H9 (cell line): ENCODE data around the gene PLPPR5. TPM values are rescaled to one million over a fixed set of nuclear protein-coding genes. Genes with fewer than 3 reads are reported as not detected.

ENCODE experiments used
- DNase-seq: peaks from one replicate; pipeline ENCODE4 v3.0.0-alpha.2; 2017
- H2AFZ ChIP-seq: one replicate; pipeline ENCODE4 v1.6.1; 2013; ENCODE audit warnings: mild to moderate bottlenecking, low read length, control low read depth, moderate library complexity
- H2AK5ac ChIP-seq: 2 replicates; pipeline ENCODE4 v1.6.1; 2013; ENCODE audit warnings: low read length, control low read depth, mixed read lengths; ENCODE audit not compliant: insufficient read length
- H2BK120ac ChIP-seq: one replicate; pipeline ENCODE4 v1.6.1; 2013; ENCODE audit warnings: low read depth, mild to moderate bottlenecking, low read length, control low read depth, inconsistent platforms; ENCODE audit not compliant: poor library complexity, severe bottlenecking
- H2BK12ac ChIP-seq: 2 replicates; pipeline ENCODE4 v1.6.1; 2013; ENCODE audit warnings: low read length, control low read depth, mixed read lengths, low read depth; ENCODE audit not compliant: insufficient read length
- H2BK15ac ChIP-seq: 2 replicates; pipeline ENCODE4 v1.6.1; 2013; ENCODE audit warnings: low read depth, low read length, control low read depth
- H2BK20ac ChIP-seq: one replicate; pipeline ENCODE4 v1.6.1; 2013; ENCODE audit warnings: low read depth, mild to moderate bottlenecking, low read length, control low read depth, inconsistent platforms; ENCODE audit not compliant: poor library complexity, severe bottlenecking
- H2BK5ac ChIP-seq: 2 replicates; pipeline ENCODE4 v1.6.1; 2013; ENCODE audit warnings: low read length, control low read depth, mixed read lengths; ENCODE audit not compliant: insufficient read length
- H3K14ac ChIP-seq: 2 replicates; pipeline ENCODE4 v1.6.1; 2013; ENCODE audit warnings: low read length, control low read depth; ENCODE audit not compliant: insufficient read depth
- H3K18ac ChIP-seq: 2 replicates; pipeline ENCODE4 v1.6.1; 2013; ENCODE audit warnings: low read depth, mild to moderate bottlenecking, mixed read lengths, low read length, control low read depth; ENCODE audit not compliant: insufficient read length
- H3K23ac ChIP-seq: 2 replicates; pipeline ENCODE4 v1.6.1; 2013; ENCODE audit warnings: low read length, control low read depth, mixed read lengths, low read depth; ENCODE audit not compliant: insufficient read length
- H3K23me2 ChIP-seq: 2 replicates; pipeline ENCODE4 v1.6.1; 2013; ENCODE audit warnings: low read depth, mild to moderate bottlenecking, mixed read lengths, low read length, control low read depth; ENCODE audit not compliant: insufficient read length, poor library complexity, severe bottlenecking
- H3K27ac ChIP-seq: 2 replicates; pipeline ENCODE4 v1.5.1; 2013; ENCODE audit warnings: low read length, control low read depth, mixed read lengths, low read depth; ENCODE audit not compliant: insufficient read length
- H3K27me3 ChIP-seq: 2 replicates; pipeline ENCODE4 v1.6.1; 2013; ENCODE audit warnings: low read length, control low read depth, inconsistent platforms; ENCODE audit not compliant: insufficient read depth
- H3K4ac ChIP-seq: 2 replicates; pipeline ENCODE4 v1.6.1; 2013; ENCODE audit warnings: low read depth, mild to moderate bottlenecking, control low read depth, inconsistent platforms, low read length, moderate library complexity
- H3K4me1 ChIP-seq: 2 replicates; pipeline ENCODE4 v1.6.1; 2013; ENCODE audit warnings: low read length, control low read depth, inconsistent platforms; ENCODE audit not compliant: insufficient read depth
- H3K4me2 ChIP-seq: 2 replicates; pipeline ENCODE4 v1.6.1; 2013; ENCODE audit warnings: low read length, control low read depth, mixed read lengths; ENCODE audit not compliant: insufficient read length, insufficient read depth
- H3K56ac ChIP-seq: 2 replicates; pipeline ENCODE4 v1.6.1; 2013; ENCODE audit warnings: low read depth, mild to moderate bottlenecking, mixed read lengths, low read length, control low read depth; ENCODE audit not compliant: insufficient read length
- H3K79me1 ChIP-seq: 2 replicates; pipeline ENCODE4 v1.6.1; 2013; ENCODE audit warnings: low read depth, mild to moderate bottlenecking, moderate library complexity, low read length, control low read depth, inconsistent platforms; ENCODE audit not compliant: insufficient read depth, poor library complexity, severe bottlenecking
- H3K79me2 ChIP-seq: 2 replicates; pipeline ENCODE4 v1.6.1; 2013; ENCODE audit warnings: low read length, control low read depth, inconsistent platforms; ENCODE audit not compliant: insufficient read depth
- H3K9ac ChIP-seq: 2 replicates; pipeline ENCODE4 v1.6.1; 2013; ENCODE audit warnings: low read length, control low read depth, mixed read lengths; ENCODE audit not compliant: insufficient read length; ENCODE audit errors: extremely low read depth
- H3K9me3 ChIP-seq: one replicate; pipeline ENCODE4 v1.6.1; 2013; ENCODE audit warnings: low read depth, low read length, inconsistent platforms; ENCODE audit not compliant: control insufficient read depth
- H3T11ph ChIP-seq: one replicate; pipeline ENCODE4 v1.6.1; 2013; ENCODE audit warnings: mild to moderate bottlenecking, low read length, control low read depth, inconsistent platforms
- H4K20me1 ChIP-seq: one replicate; pipeline ENCODE4 v1.6.1; 2013; ENCODE audit not compliant: control insufficient read depth, insufficient read length, insufficient read depth
- H4K5ac ChIP-seq: 2 replicates; pipeline ENCODE4 v1.6.1; 2013; ENCODE audit warnings: low read depth, mild to moderate bottlenecking, mixed read lengths, low read length, control low read depth; ENCODE audit not compliant: insufficient read length
- H4K8ac ChIP-seq: replicated peaks from 2 replicates; pipeline ENCODE4 v1.6.1; 2013; ENCODE audit warnings: low read length, control low read depth, mixed read lengths, low read depth; ENCODE audit not compliant: insufficient read length
- H4K91ac ChIP-seq: 2 replicates; pipeline ENCODE4 v1.6.1; 2013; ENCODE audit warnings: low read depth, mild to moderate bottlenecking, moderate library complexity, mixed read lengths, low read length, control low read depth; ENCODE audit not compliant: insufficient read length
- H3K27ac Mint-ChIP-seq, 3 experiments: 2 replicates in 2 of 3; 3 replicates in 1 of 3; pipeline ENCODE4 v1.8.0; 2020 to 2021; ENCODE audit warnings: mixed read lengths in 3 of 3, mild to moderate bottlenecking in 1 of 3, moderate library complexity in 1 of 3
- H3K27me3 Mint-ChIP-seq: 2 replicates; pipeline ENCODE4 v1.8.0; 2021; ENCODE audit warnings: low read depth, mild to moderate bottlenecking, moderate library complexity, mixed read lengths
- H3K36me3 Mint-ChIP-seq, 3 experiments: 2 replicates in 2 of 3; 3 replicates in 1 of 3; pipeline ENCODE4 v1.8.0; 2020 to 2021; ENCODE audit warnings: low read depth in 3 of 3, mixed read lengths in 3 of 3; ENCODE audit not compliant: insufficient read depth in 1 of 3
- H3K4me1 Mint-ChIP-seq, 2 experiments: 2 replicates each; pipeline ENCODE4 v1.8.0; 2020; ENCODE audit warnings: mixed read lengths in 2 of 2
- H3K4me3 Mint-ChIP-seq, 2 experiments: 2 replicates in 1 of 2; 3 replicates in 1 of 2; pipeline ENCODE4 v1.8.0; 2020 to 2021; ENCODE audit warnings: mild to moderate bottlenecking in 2 of 2, mixed read lengths in 2 of 2, moderate library complexity in 1 of 2
- H3K9me3 Mint-ChIP-seq, 2 experiments: 2 replicates in 1 of 2; 3 replicates in 1 of 2; pipeline ENCODE4 v1.8.0; 2020; ENCODE audit warnings: mild to moderate bottlenecking in 2 of 2, mixed read lengths in 2 of 2, moderate library complexity in 1 of 2
- WGBS: extraction: QIAGEN DNeasy Blood & Tissue Kit; methylation state at CpG from one replicate; pipeline ENCODE4 v1.1.7; 2013; ENCODE audit warnings: missing lambda C conversion rate, low lambda C conversion rate, mixed read lengths; ENCODE audit not compliant: insufficient read length; ENCODE audit errors: extremely low coverage; 5-methylcytosine and 5-hydroxymethylcytosine counted together
- total RNA-seq: library from RNA; stranded (reverse); gene quantifications from 2 replicates; pipeline ENCODE4 v1.2.1, GENCODE V29; 2021
- TF ChIP-seq, protein P1 (sequence below): fragments of 200-600 bp; sonication (generic); conservative IDR thresholded peaks from 3 replicates; pipeline ENCODE4 v1.8.0; 2021; ENCODE audit warnings: antibody characterized with exemption, mild to moderate bottlenecking

The PLPPR5 gene
- total RNA-seq, 1 experiment from 2014 or later, result 1.4 TPM

GRCh38 chr1:98940722-98941079 lies 64.0 kb downstream of the PLPPR5 start:
- no peaks in the 10 kb centered on the region for H3K23me2 ChIP-seq
- H2BK5ac ChIP-seq, result no peak overlapping the region
- no peaks in the 10 kb centered on the region for H4K20me1 ChIP-seq
- H2BK15ac ChIP-seq, result no peak overlapping the region
- H3K9ac ChIP-seq, result no peak overlapping the region
- DNase-seq, result no peak
- H2AFZ ChIP-seq, result no peak overlapping the region
- H3K79me2 ChIP-seq, result no peaks in the 10 kb centered on the region
- H3T11ph ChIP-seq, result no peak overlapping the region
- no peak overlapping the region for H3K4me2 ChIP-seq
- Mint-ChIP-seq H3K4me1 (peaks cover 6 to 8% of the 10 kb centered on the region in 2 experiments), H3K4me3 (no peak overlapping the region), H3K27me3 (no peaks in the 10 kb centered on the region), H3K9me3 (no peaks in the 10 kb centered on the region), H3K27ac (0 out of 7 replicates have a peak overlapping the region, but pooled peaks of 1 of the 3 experiments have one; percentile 55), H3K36me3 (no peaks in the 10 kb centered on the region; a peak in 1 of 7 replicates)
- no peaks in the 10 kb centered on the region for H3K27me3 ChIP-seq
- no peak overlapping the region for H3K14ac ChIP-seq
- no peak overlapping the region for H3K27ac ChIP-seq
- no peak overlapping the region for H4K8ac ChIP-seq
- no peak overlapping the region for H3K18ac ChIP-seq
- WGBS, result no CpG with 5 or more reads among the region's 4 CpGs
- no peak overlapping the region for H2AK5ac ChIP-seq
- H2BK120ac ChIP-seq, result no peak overlapping the region
- H3K56ac ChIP-seq, result no peak overlapping the region
- H2BK20ac ChIP-seq, result no peak overlapping the region
- no peak overlapping the region for H4K5ac ChIP-seq
- H3K23ac ChIP-seq, result no peak overlapping the region
- no peaks in the 10 kb centered on the region for H3K4me1 ChIP-seq
- no peaks in the 10 kb centered on the region for H3K9me3 ChIP-seq
- H2BK12ac ChIP-seq, result no peak overlapping the region
- no peak overlapping the region for H3K4ac ChIP-seq
- TF ChIP-seq, protein P1, sequence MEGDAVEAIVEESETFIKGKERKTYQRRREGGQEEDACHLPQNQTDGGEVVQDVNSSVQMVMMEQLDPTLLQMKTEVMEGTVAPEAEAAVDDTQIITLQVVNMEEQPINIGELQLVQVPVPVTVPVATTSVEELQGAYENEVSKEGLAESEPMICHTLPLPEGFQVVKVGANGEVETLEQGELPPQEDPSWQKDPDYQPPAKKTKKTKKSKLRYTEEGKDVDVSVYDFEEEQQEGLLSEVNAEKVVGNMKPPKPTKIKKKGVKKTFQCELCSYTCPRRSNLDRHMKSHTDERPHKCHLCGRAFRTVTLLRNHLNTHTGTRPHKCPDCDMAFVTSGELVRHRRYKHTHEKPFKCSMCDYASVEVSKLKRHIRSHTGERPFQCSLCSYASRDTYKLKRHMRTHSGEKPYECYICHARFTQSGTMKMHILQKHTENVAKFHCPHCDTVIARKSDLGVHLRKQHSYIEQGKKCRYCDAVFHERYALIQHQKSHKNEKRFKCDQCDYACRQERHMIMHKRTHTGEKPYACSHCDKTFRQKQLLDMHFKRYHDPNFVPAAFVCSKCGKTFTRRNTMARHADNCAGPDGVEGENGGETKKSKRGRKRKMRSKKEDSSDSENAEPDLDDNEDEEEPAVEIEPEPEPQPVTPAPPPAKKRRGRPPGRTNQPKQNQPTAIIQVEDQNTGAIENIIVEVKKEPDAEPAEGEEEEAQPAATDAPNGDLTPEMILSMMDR, result no peak
- H4K91ac ChIP-seq, result no peak overlapping the region
- H3K79me1 ChIP-seq, result no peaks in the 10 kb centered on the region
